ENCODE measurements around the gene DTL.
A peak's percentile ranks its signal among the peaks of the same experiment; 100 is the strongest.

Gene DTL

DNA sequence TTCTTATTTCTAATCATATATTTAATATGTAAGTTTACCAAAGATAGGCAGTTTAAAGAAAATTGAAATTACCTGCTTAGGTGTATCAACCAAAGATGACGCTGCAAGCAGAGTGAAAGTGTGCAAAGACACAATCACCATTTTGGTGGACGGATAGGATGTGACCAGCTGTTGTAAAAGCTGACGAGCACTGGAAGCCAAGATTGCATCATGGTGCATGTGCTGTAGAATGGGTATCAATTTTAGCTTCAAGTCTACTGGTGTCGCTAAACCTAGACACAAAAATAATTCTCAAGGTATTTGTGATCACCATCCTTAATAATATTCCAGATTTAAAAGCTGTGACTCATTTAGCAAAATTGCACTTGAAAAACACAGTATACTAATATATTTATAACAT is 28.4 kb upstream of the DTL start:
- TF ChIP-seq ZBTB7A (IDR thresholded peaks at IDR 0.05; ENCODE audit: low read depth) (no peak), FOXM1 (IDR thresholded peaks at IDR 0.05; ENCODE audit: borderline replicate concordance, low read depth) (no peak), EGR1 (IDR thresholded peaks at IDR 0.05) (no peak), TCF12 (IDR thresholded peaks at IDR 0.05; ENCODE audit: low read depth) (no peak), TAF1 (IDR thresholded peaks at IDR 0.05; ENCODE audit: low read depth) (no peak), YY1 (IDR thresholded peaks at IDR 0.05; ENCODE audit: low read depth) (no peak)
- TF ChIP-seq, protein P1, sequence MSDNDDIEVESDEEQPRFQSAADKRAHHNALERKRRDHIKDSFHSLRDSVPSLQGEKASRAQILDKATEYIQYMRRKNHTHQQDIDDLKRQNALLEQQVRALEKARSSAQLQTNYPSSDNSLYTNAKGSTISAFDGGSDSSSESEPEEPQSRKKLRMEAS (IDR thresholded peaks at IDR 0.05), result no peak

DNA sequence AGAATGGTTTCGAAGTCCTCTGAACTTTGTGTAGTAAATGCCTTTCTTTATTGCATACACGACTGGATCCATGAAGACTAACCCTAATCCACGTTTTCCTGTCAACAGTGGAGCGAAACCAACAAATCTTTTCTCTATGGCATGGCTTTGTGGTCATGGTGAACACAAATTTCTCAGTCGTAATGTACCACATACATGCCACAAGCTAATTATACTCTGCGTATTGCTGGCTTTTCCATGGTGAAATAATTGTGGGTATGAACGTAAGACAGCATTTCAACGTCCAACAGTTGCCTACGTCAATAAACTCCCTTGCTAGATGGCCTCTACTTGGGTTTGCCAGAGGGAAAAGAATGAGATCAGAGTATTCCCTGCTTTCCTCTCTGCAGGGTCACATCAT is 27.7 kb upstream of the DTL start:
- TF ChIP-seq, protein P2, sequence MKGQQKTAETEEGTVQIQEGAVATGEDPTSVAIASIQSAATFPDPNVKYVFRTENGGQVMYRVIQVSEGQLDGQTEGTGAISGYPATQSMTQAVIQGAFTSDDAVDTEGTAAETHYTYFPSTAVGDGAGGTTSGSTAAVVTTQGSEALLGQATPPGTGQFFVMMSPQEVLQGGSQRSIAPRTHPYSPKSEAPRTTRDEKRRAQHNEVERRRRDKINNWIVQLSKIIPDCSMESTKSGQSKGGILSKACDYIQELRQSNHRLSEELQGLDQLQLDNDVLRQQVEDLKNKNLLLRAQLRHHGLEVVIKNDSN (IDR thresholded peaks at IDR 0.05), result no peak
- TF ChIP-seq, protein P1 (IDR thresholded peaks at IDR 0.05), result no peak
- TF ChIP-seq TCF12 (IDR thresholded peaks at IDR 0.05; ENCODE audit: low read depth) (no peak), YY1 (IDR thresholded peaks at IDR 0.05; ENCODE audit: low read depth) (no peak), TAF1 (IDR thresholded peaks at IDR 0.05; ENCODE audit: low read depth) (no peak)

DNA sequence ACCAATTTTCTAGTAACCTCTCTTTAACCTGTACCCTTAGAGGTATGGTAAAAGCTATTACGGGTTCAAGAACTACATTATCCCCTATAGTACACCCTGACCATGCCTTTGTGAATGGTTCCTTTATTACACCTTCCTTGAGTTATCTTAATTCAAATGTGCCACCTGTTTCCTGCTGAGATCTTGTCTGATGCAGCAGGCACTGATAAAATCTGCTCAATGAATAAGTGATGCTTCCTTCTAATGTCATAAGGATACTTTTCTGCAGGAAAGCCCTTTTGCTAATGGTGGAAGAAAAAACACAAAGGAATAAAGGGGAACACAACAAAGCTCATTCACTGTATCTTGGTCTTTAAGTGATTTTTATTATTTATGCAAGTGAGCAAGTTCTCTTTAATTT is 26.0 kb upstream of the DTL start:
- TF ChIP-seq YY1 (IDR thresholded peaks at IDR 0.05; ENCODE audit: low read depth), result no peak
- no peak for TF ChIP-seq NFIC (IDR thresholded peaks at IDR 0.05)
- TF ChIP-seq, protein P1 (IDR thresholded peaks at IDR 0.05), result no peak
- TF ChIP-seq CREB1 (IDR thresholded peaks at IDR 0.05; ENCODE audit: low read depth), result no peak
- TF ChIP-seq EP300 (IDR thresholded peaks at IDR 0.05; ENCODE audit: borderline replicate concordance), result no peak
- no peak for TF ChIP-seq CEBPB (IDR thresholded peaks at IDR 0.05)
- TF ChIP-seq EGR1 (IDR thresholded peaks at IDR 0.05), result no peak
- TF ChIP-seq RAD21 (IDR thresholded peaks at IDR 0.05; ENCODE audit: low read depth), result no peak
- no peak for TF ChIP-seq TEAD4 (IDR thresholded peaks at IDR 0.05)
- TF ChIP-seq ZBTB7A (IDR thresholded peaks at IDR 0.05; ENCODE audit: low read depth), result no peak

DNA sequence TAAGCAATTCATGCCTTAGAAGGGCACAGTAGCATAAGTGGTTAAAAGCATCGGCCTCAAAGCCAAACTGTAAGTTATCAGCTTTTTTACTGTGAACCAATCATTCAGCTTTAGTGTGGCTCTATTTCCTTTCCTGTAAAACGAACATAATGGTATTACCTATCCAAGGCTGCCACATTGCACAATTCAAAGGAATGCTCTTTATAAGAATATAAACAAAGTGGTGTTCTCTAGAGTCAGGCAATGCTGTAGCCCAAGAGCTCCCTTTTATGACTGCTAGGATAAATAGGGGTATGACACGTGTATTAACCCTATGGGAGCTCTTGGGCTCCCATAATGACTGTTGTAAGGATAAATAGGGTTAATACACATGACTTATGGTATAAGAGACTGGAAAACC is 25.5 kb upstream of the DTL start:
- TF ChIP-seq EP300 (IDR thresholded peaks at IDR 0.05; ENCODE audit: borderline replicate concordance), result no peak
- TF ChIP-seq TCF12 (IDR thresholded peaks at IDR 0.05; ENCODE audit: low read depth), result no peak
- no peak for TF ChIP-seq YY1 (IDR thresholded peaks at IDR 0.05; ENCODE audit: low read depth)
- TF ChIP-seq CREB1 (IDR thresholded peaks at IDR 0.05; ENCODE audit: low read depth), result no peak
- TF ChIP-seq CEBPB (IDR thresholded peaks at IDR 0.05), result no peak
- TF ChIP-seq NFIC (IDR thresholded peaks at IDR 0.05), result no peak
- TF ChIP-seq, protein P3, sequence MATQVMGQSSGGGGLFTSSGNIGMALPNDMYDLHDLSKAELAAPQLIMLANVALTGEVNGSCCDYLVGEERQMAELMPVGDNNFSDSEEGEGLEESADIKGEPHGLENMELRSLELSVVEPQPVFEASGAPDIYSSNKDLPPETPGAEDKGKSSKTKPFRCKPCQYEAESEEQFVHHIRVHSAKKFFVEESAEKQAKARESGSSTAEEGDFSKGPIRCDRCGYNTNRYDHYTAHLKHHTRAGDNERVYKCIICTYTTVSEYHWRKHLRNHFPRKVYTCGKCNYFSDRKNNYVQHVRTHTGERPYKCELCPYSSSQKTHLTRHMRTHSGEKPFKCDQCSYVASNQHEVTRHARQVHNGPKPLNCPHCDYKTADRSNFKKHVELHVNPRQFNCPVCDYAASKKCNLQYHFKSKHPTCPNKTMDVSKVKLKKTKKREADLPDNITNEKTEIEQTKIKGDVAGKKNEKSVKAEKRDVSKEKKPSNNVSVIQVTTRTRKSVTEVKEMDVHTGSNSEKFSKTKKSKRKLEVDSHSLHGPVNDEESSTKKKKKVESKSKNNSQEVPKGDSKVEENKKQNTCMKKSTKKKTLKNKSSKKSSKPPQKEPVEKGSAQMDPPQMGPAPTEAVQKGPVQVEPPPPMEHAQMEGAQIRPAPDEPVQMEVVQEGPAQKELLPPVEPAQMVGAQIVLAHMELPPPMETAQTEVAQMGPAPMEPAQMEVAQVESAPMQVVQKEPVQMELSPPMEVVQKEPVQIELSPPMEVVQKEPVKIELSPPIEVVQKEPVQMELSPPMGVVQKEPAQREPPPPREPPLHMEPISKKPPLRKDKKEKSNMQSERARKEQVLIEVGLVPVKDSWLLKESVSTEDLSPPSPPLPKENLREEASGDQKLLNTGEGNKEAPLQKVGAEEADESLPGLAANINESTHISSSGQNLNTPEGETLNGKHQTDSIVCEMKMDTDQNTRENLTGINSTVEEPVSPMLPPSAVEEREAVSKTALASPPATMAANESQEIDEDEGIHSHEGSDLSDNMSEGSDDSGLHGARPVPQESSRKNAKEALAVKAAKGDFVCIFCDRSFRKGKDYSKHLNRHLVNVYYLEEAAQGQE (IDR thresholded peaks at IDR 0.05; ENCODE audit: low read depth), result no peak
- no peak for TF ChIP-seq EGR1 (IDR thresholded peaks at IDR 0.05)
- TF ChIP-seq ZBTB7A (IDR thresholded peaks at IDR 0.05; ENCODE audit: low read depth), result no peak
- no peak for TF ChIP-seq TAF1 (IDR thresholded peaks at IDR 0.05; ENCODE audit: low read depth)
- TF ChIP-seq, protein P2 (IDR thresholded peaks at IDR 0.05), result no peak
- TF ChIP-seq FOXM1 (IDR thresholded peaks at IDR 0.05; ENCODE audit: borderline replicate concordance, low read depth), result no peak
- TF ChIP-seq RAD21 (IDR thresholded peaks at IDR 0.05; ENCODE audit: low read depth), result no peak

DNA sequence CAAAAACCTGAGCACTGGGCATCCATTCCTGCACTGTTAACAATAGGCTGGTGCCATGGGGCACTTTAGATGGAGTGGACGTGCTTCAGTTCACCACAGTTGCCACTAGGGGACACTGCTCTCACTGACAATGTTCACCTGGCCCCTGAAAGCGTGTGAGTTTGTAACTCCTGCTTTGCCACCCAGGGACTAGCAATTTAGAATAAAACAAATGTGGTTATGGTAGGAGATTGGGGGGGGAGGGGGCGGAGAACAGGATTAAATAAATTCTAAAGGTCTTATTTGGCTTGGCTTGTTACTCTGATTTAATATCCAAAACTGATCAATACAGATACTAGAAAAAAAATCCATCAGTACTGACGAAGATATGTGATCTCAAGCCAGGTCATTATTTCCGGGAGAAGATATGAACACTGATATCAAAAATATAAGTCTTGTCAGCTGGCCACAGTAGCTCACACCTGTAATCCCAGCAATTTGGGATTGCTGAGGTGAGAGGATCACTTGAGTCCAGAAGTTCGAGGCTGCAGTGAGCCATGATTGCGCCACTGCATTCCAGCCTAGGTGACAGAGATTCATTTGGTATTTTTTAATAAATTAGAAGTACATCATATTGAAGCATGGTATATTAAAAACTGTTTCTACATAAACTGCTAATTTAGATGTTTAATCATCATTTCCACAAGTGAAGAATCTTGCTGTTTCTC is 23.4 kb upstream of the DTL start:
- TF ChIP-seq YY1 (IDR thresholded peaks at IDR 0.05; ENCODE audit: low read depth) (no peak), TAF1 (IDR thresholded peaks at IDR 0.05; ENCODE audit: low read depth) (no peak), CEBPB (IDR thresholded peaks at IDR 0.05) (peak; percentile 58; the same call in 1 of the 2 replicates), RAD21 (IDR thresholded peaks at IDR 0.05; ENCODE audit: low read depth) (peak; percentile 85), EGR1 (IDR thresholded peaks at IDR 0.05) (no peak)
- TF ChIP-seq, protein P1 (IDR thresholded peaks at IDR 0.05), result no peak
- TF ChIP-seq, protein P3 (IDR thresholded peaks at IDR 0.05; ENCODE audit: low read depth), result no peak

DNA sequence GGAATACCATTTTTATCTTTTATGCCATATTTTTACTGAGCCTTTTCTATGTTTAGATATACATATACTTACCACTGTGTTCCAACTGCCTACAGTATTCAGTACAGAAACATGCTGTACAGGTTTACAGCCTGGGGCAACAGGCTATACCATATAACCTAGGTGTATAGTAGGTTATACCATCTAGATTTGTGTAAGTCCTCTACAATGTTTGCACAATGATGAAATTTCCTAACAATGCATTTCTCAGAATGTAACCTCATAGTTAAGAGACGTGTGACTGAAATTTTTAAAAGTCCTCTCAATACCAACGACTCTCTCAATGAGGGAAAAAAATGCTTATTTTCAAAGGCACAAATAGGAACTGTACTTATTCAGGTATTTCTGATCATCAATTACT is 21.9 kb upstream of the DTL start:
- no peak for TF ChIP-seq TCF12 (IDR thresholded peaks at IDR 0.05; ENCODE audit: low read depth)
- TF ChIP-seq TEAD4 (IDR thresholded peaks at IDR 0.05), result no peak
- TF ChIP-seq ZBTB7A (IDR thresholded peaks at IDR 0.05; ENCODE audit: low read depth), result no peak
- TF ChIP-seq NFIC (IDR thresholded peaks at IDR 0.05), result no peak
- TF ChIP-seq YY1 (IDR thresholded peaks at IDR 0.05; ENCODE audit: low read depth), result no peak
- no peak for TF ChIP-seq EP300 (IDR thresholded peaks at IDR 0.05; ENCODE audit: borderline replicate concordance)
- TF ChIP-seq, protein P1 (IDR thresholded peaks at IDR 0.05), result no peak
- TF ChIP-seq RAD21 (IDR thresholded peaks at IDR 0.05; ENCODE audit: low read depth), result no peak
- no peak for TF ChIP-seq CREB1 (IDR thresholded peaks at IDR 0.05; ENCODE audit: low read depth)
- TF ChIP-seq, protein P2 (IDR thresholded peaks at IDR 0.05), result no peak
- TF ChIP-seq EGR1 (IDR thresholded peaks at IDR 0.05), result no peak
- TF ChIP-seq FOXM1 (IDR thresholded peaks at IDR 0.05; ENCODE audit: borderline replicate concordance, low read depth), result no peak
- no peak for TF ChIP-seq TAF1 (IDR thresholded peaks at IDR 0.05; ENCODE audit: low read depth)
- TF ChIP-seq, protein P3 (IDR thresholded peaks at IDR 0.05; ENCODE audit: low read depth), result no peak
